CD4-positive, alpha-beta T cell (primary cell): ENCODE measurements around the gene PPP5C. TPM values are rescaled to one million over a fixed set of nuclear protein-coding genes. Genes with fewer than 3 reads are reported as not detected.

Experiments used
- ATAC-seq: fragments of 200-7000 bp; cut with Tn5 transposase; one replicate; pipeline ENCODE4 v1.10.0; 2022; ENCODE audit warnings: mild to moderate bottlenecking; ENCODE audit not compliant: poor library complexity
- CTCF ChIA-PET: fragments of 350-600 bp; sonication (Branson Sonifier 250); formaldehyde crosslinking; loops from one replicate; lab custom pipeline; 2021; ENCODE audit warnings: antibody characterized with exemption, inconsistent platforms; lab: Charles Lee
- POLR2A ChIA-PET: fragments of 350-600 bp; sonication (Branson Sonifier 250); formaldehyde crosslinking; loops from one replicate; lab custom pipeline; 2021; ENCODE audit warnings: antibody characterized with exemption, inconsistent platforms; lab: Charles Lee
- DNase-seq, 14 experiments: peaks; one replicate each; pipeline ENCODE4 v3.0.0-alpha.2; 2013 to 2020; ENCODE audit warnings: mixed read lengths in 2 of 14
- H3K27ac ChIP-seq, 2 donors: one replicate each; pipeline versions ENCODE4 v1.5.1 to v1.7.0; 2013; ENCODE audit warnings: low read length in 2 of 2, low read depth in 1 of 2, mild to moderate bottlenecking in 1 of 2
- H3K27me3 ChIP-seq, 2 experiments: 1 replicate in 1 of 2; 2 replicates in 1 of 2; pipeline versions ENCODE4 v1.6.1 to v1.7.0; 2013; ENCODE audit warnings: low read length in 2 of 2, control low read depth in 1 of 2, mild to moderate bottlenecking in 1 of 2, moderate library complexity in 1 of 2; ENCODE audit not compliant: insufficient read depth in 2 of 2, control insufficient read depth in 1 of 2
- H3K36me3 ChIP-seq: one replicate; pipeline ENCODE4 v1.6.1; 2013; ENCODE audit warnings: low read length, control low read depth; ENCODE audit not compliant: insufficient read depth
- H3K4me1 ChIP-seq: one replicate; pipeline ENCODE4 v1.6.1; 2013; ENCODE audit warnings: low read length, control low read depth; ENCODE audit not compliant: insufficient read depth
- H3K4me3 ChIP-seq: one replicate; pipeline ENCODE4 v1.5.1; 2013; ENCODE audit warnings: mild to moderate bottlenecking, low read length, moderate library complexity
- H3K9me3 ChIP-seq, 2 experiments: 1 replicate in 1 of 2; 2 replicates in 1 of 2; pipeline versions ENCODE4 v1.6.1 to v1.7.0; 2013; ENCODE audit warnings: low read length in 2 of 2, mild to moderate bottlenecking in 2 of 2, control low read depth in 1 of 2, moderate library complexity in 1 of 2; ENCODE audit not compliant: control insufficient read depth in 1 of 2, insufficient read depth in 1 of 2
- H3K27ac Mint-ChIP-seq: one replicate; pipeline ENCODE4 v1.8.0; 2020; ENCODE audit warnings: mixed read lengths
- H3K27me3 Mint-ChIP-seq: one replicate; pipeline ENCODE4 v1.8.0; 2021; ENCODE audit warnings: mixed read lengths
- H3K36me3 Mint-ChIP-seq: one replicate; pipeline ENCODE4 v1.8.0; 2021; ENCODE audit warnings: low read depth, mixed read lengths
- H3K4me1 Mint-ChIP-seq: one replicate; pipeline ENCODE4 v1.8.0; 2021; ENCODE audit warnings: low read depth, mixed read lengths
- H3K4me3 Mint-ChIP-seq: one replicate; pipeline ENCODE4 v1.8.0; 2020; ENCODE audit warnings: mild to moderate bottlenecking, mixed read lengths
- H3K9me3 Mint-ChIP-seq: one replicate; pipeline ENCODE4 v1.8.0; 2020; ENCODE audit warnings: mixed read lengths
- intact Hi-C, 2 experiments: fragments of 100-400 bp; cut with DNase I in 1 of 2; cut with micrococcal nuclease in 1 of 2; formaldehyde crosslinking; loops; one replicate each; pipeline versions ENCODE4 v1.15.1 to v1.9.0; 2023 to 2025; cut with DNase I, micrococcal nuclease
- total RNA-seq, 174 experiments: library from RNA in 2 of 174; stranded (reverse) in 2 of 174; gene quantifications; one replicate each; pipeline ENCODE4 v1.2.3 and lab custom pipeline; 2021 to 2026
- TF ChIP-seq, protein P1 (sequence below): fragments of 200-600 bp; IDR thresholded peaks from one replicate; pipeline ENCODE4 v1.8.0; 2022; ENCODE audit warnings: antibody characterized with exemption, mild to moderate bottlenecking

PPP5C gene
- total RNA-seq, 2 experiments from 2014 or later: 18.9 to 20.2 TPM

DNA sequence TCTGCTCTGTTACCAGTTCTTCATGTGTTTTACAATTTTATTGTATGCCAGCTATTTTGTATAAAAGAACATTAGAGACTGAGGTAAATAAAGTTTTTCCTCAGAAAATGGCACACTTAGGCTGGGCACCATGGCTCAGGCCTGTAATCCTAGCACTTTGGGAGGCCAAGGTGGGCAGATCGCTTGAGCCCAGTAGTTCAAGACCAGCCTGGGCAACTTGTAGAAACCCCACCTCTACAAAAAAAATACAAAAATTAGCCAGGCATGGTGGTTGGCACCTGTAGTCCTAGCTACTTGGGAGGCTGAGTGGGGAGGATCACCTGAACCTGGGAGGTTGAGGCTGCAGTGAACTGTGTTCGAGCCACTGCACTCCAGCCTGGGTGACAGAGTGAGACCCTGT is 34.5 kb downstream of the PPP5C start:
- Histone ChIP-seq H3K27ac (no peak overlapping the region), H3K36me3 (peaks cover 77% of the 10 kb centered on the region), H3K27me3 (no peaks in the 10 kb centered on the region), H3K9me3 (no peaks in the 10 kb centered on the region), H3K4me3 (no peak overlapping the region), H3K4me1 (no peaks in the 10 kb centered on the region)
- no peak for ATAC-seq
- intact Hi-C loops: no loop called here
- peaks cover 7% of the 10 kb centered on the region for H3K4me1 Mint-ChIP-seq
- no peak overlapping the region for H3K4me3 Mint-ChIP-seq
- H3K27ac Mint-ChIP-seq: no peak overlapping the region
- DNase-seq: no peak
- CTCF ChIA-PET: interaction anchor here (0.6 kb wide), 1 partner anchor 16 kb away, joined by 4 read pairs; no protein-coding TSS in a partner anchor
- H3K36me3 Mint-ChIP-seq: peaks cover 90% of the 10 kb centered on the region
- POLR2A ChIA-PET: no interaction called here
- no peaks in the 10 kb centered on the region for H3K9me3 Mint-ChIP-seq
- no peaks in the 10 kb centered on the region for H3K27me3 Mint-ChIP-seq
- TF ChIP-seq, protein P1, sequence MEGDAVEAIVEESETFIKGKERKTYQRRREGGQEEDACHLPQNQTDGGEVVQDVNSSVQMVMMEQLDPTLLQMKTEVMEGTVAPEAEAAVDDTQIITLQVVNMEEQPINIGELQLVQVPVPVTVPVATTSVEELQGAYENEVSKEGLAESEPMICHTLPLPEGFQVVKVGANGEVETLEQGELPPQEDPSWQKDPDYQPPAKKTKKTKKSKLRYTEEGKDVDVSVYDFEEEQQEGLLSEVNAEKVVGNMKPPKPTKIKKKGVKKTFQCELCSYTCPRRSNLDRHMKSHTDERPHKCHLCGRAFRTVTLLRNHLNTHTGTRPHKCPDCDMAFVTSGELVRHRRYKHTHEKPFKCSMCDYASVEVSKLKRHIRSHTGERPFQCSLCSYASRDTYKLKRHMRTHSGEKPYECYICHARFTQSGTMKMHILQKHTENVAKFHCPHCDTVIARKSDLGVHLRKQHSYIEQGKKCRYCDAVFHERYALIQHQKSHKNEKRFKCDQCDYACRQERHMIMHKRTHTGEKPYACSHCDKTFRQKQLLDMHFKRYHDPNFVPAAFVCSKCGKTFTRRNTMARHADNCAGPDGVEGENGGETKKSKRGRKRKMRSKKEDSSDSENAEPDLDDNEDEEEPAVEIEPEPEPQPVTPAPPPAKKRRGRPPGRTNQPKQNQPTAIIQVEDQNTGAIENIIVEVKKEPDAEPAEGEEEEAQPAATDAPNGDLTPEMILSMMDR: no peak

DNA sequence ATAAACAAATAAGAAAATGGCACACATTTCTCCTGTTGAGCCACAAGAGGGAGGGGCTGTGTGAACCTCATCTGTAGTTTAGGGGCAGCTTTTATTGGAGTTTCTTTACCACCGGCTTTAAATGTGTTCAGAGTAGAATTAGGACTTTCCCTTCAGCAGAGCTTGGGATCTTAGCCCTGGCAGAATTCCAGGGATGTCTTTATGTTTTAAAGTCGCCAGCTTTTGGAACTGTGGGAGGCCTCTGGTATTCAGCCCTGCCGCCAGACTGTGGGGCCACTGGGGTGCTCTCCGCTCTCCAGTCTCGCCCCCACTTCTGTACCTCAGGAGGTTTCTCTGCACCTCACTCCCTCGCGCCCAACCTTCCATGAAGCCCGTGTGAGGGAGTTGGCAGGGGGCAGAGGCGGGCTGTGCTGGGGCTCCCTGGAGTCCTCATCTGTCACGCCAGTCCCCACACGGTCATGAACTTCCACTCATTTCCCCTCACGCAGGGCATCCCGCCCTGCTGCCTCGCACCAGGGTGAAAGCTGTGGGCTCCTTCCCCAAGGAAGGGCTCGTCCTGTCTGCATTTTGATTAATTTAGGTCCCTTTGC is 35.0 kb downstream of the PPP5C start:
- Histone ChIP-seq H3K36me3 (peaks cover 76% of the 10 kb centered on the region), H3K4me1 (no peaks in the 10 kb centered on the region), H3K9me3 (no peaks in the 10 kb centered on the region), H3K27ac (no peak overlapping the region), H3K4me3 (no peak overlapping the region), H3K27me3 (no peaks in the 10 kb centered on the region)
- peaks cover 90% of the 10 kb centered on the region for H3K36me3 Mint-ChIP-seq
- CTCF ChIA-PET: no interaction called here
- POLR2A ChIA-PET: no interaction called here
- H3K9me3 Mint-ChIP-seq: no peaks in the 10 kb centered on the region
- no peak for DNase-seq
- intact Hi-C loops: no loop called here
- TF ChIP-seq, protein P1: no peak
- H3K4me1 Mint-ChIP-seq: peaks cover 7% of the 10 kb centered on the region
- no peak overlapping the region for H3K4me3 Mint-ChIP-seq
- no peak overlapping the region for H3K27ac Mint-ChIP-seq
- no peak for ATAC-seq
- H3K27me3 Mint-ChIP-seq: no peaks in the 10 kb centered on the region

DNA sequence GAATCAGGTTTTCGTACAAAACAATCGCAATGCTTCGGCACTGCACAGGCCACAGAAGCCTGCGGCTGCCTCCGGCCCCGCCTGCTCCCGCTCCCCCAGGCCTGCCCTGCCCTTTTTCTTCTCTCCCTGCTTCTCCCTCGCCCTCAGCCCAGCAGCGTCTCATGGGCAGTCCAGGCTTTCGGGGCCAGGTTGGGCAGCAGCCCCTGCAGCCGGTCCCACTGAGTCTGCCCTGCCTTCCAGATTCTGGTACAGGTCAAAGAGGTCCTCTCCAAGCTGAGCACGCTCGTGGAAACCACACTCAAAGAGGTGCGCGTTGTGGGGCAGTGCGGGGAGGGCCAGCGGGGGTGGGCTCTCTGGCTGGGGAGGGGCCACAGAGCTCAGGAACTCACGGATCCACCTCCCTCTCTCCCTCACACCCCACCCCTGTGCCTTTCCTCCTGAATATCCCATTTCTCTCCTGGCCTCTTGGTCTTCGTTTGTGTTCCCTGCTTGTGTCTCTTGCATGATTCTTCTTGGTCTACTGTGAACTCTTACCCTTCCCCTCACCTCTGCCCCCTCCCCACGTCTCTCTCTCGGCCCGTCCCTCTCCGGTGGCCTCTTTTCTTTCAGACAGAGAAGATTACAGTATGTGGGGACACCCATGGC is 36.4 kb downstream of the PPP5C start:
- no peak overlapping the region for H3K4me3 Mint-ChIP-seq
- CTCF ChIA-PET: interaction anchor here (1.3 kb wide), 1 partner anchor 13 kb away, joined by 4 read pairs; no protein-coding TSS in a partner anchor
- H3K27ac ChIP-seq: no peak overlapping the region
- H3K27ac Mint-ChIP-seq: no peak overlapping the region
- DNase-seq (no peak), ATAC-seq (no peak)
- TF ChIP-seq, protein P1: no peak
- no peaks in the 10 kb centered on the region for H3K4me1 Mint-ChIP-seq
- POLR2A ChIA-PET: no interaction called here
- no peaks in the 10 kb centered on the region for H3K27me3 Mint-ChIP-seq
- H3K27me3 ChIP-seq: no peaks in the 10 kb centered on the region
- peaks cover 77% of the 10 kb centered on the region for H3K36me3 ChIP-seq
- H3K4me3 ChIP-seq: no peak overlapping the region
- H3K9me3 Mint-ChIP-seq: no peaks in the 10 kb centered on the region
- no peaks in the 10 kb centered on the region for H3K9me3 ChIP-seq
- no peaks in the 10 kb centered on the region for H3K4me1 ChIP-seq
- intact Hi-C loops: no loop called here
- H3K36me3 Mint-ChIP-seq: peaks cover 90% of the 10 kb centered on the region
